ENCODE measurements around the gene PTPA. TPM values are rescaled to one million over a fixed set of nuclear protein-coding genes. Genes with fewer than 3 reads are reported as not detected.
"Not testable (repeated sequence)": the region's sequence is repeated elsewhere in the genome, so short reads cannot be mapped to it uniquely, and the experiment has no call there.

Gene PTPA
- total and polyA plus RNA-seq, 10 donors: 38.8 to 107 (median 88.5) TPM

GRCh38 chr9:129184596-129185122 is 73.4 kb downstream of the PTPA start:
- TF ChIP-seq POLR2A (IDR thresholded peaks at IDR 0.05): no peak
- TF ChIP-seq CTCF (IDR thresholded peaks at IDR 0.05 in 8 of 11, conservative IDR thresholded peaks at IDR 0.05 in 3 of 11): no peak
- TF ChIP-seq POLR2AphosphoS5 (IDR thresholded peaks at IDR 0.05): no peak
- no peak for DNase-seq
- Histone ChIP-seq H3K4me1 (peaks cover 0 to 10% (median 0%) of the 10 kb centered on the region in 6 donors), H3K9me3 (peaks cover 0 to 8% (median 2%) of the 10 kb centered on the region in 8 donors), H3K27ac (peak overlapping the region in 4 of 8 donors; percentile 8 to 26 (median 20)), H3K27me3 (replicated peaks in 1 of 7) (peaks cover 0 to 3% (median 0%) of the 10 kb centered on the region in 7 donors), H3K4me3 (no peak overlapping the region), H3K36me3 (no peaks in the 10 kb centered on the region)
- WGBS, 5 donors: 51 to 67% (median 66%) methylated on average over 9 of the region's 9 CpGs
- intact Hi-C loops (cut with DNase I; ENCODE audit: low total_unique reads): no loop called here

GRCh38 chr9:129185402-129185801 is 74.2 kb downstream of the PTPA start:
- no peak overlapping the region for H3K27ac ChIP-seq
- intact Hi-C loops (cut with DNase I; ENCODE audit: low total_unique reads): no loop called here
- H3K36me3 ChIP-seq: no peaks in the 10 kb centered on the region
- no peak overlapping the region for H3K4me3 ChIP-seq
- no peak for DNase-seq
- 94 to 100% (median 96%) methylated on average over 6 of the region's 6 CpGs for WGBS, 5 donors
- H3K9me3 ChIP-seq: peaks cover 0 to 8% (median 2%) of the 10 kb centered on the region in 8 donors
- no peaks in the 10 kb centered on the region for H3K27me3 ChIP-seq (replicated peaks in 1 of 7)
- peaks cover 0 to 10% (median 0%) of the 10 kb centered on the region in 6 donors for H3K4me1 ChIP-seq
- TF ChIP-seq POLR2AphosphoS5 (IDR thresholded peaks at IDR 0.05): no peak
- no peak for TF ChIP-seq POLR2A (IDR thresholded peaks at IDR 0.05)
- no peak for TF ChIP-seq CTCF (IDR thresholded peaks at IDR 0.05 in 8 of 11, conservative IDR thresholded peaks at IDR 0.05 in 3 of 11)

- intact Hi-C loops (cut with DNase I; ENCODE audit: low total_unique reads): no loop called here
- 55 to 85% (median 79%) methylated on average over 10 of the region's 10 CpGs for WGBS, 5 donors
- no peak overlapping the region for H3K4me3 ChIP-seq
- no peak overlapping the region for H3K27ac ChIP-seq
- no peaks in the 10 kb centered on the region for H3K36me3 ChIP-seq
- no peaks in the 10 kb centered on the region for H3K27me3 ChIP-seq (replicated peaks in 1 of 7)
- H3K9me3 ChIP-seq: peaks cover 0 to 8% (median 2%) of the 10 kb centered on the region in 8 donors
- TF ChIP-seq CTCF (IDR thresholded peaks at IDR 0.05 in 8 of 11, conservative IDR thresholded peaks at IDR 0.05 in 3 of 11) (no peak), POLR2AphosphoS5 (IDR thresholded peaks at IDR 0.05) (no peak), POLR2A (IDR thresholded peaks at IDR 0.05) (no peak)
- DNase-seq: no peak
- peaks cover 0 to 10% (median 0%) of the 10 kb centered on the region in 6 donors for H3K4me1 ChIP-seq
These were observed 74.8 kb downstream of the PTPA start for GRCh38 chr9:129185991-129186390.

DNA sequence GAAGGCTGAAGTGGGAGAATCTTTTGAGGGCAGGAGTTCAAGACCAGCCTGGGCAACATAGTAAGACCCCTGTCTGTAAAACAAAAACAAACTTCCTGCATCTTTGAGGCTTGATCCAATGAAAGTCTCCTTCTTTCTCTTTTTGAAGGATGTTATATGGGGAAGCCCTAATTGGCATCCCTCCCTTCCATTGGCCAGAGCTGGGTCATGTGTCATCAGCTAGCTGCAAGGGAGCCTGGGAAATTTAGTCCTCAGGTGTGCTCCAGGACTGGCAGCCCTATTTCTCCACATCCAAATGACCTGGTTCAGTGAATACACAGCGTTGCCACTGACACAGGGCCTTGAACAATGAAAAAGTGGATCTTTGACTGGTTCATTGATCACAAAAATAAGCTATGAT is 75.8 kb downstream of the PTPA start:
- peaks cover 0 to 10% (median 0%) of the 10 kb centered on the region in 6 donors for H3K4me1 ChIP-seq
- H3K36me3 ChIP-seq: no peaks in the 10 kb centered on the region
- no peak for TF ChIP-seq POLR2AphosphoS5 (IDR thresholded peaks at IDR 0.05)
- no peak for TF ChIP-seq POLR2A (IDR thresholded peaks at IDR 0.05)
- TF ChIP-seq CTCF (IDR thresholded peaks at IDR 0.05 in 8 of 11, conservative IDR thresholded peaks at IDR 0.05 in 3 of 11): no peak
- 72 to 90% (median 85%) methylated on average over 1 of the region's 1 CpG for WGBS, 5 donors
- H3K27me3 ChIP-seq (replicated peaks in 1 of 7): no peaks in the 10 kb centered on the region
- DNase-seq: no peak
- H3K27ac ChIP-seq: no peak overlapping the region
- no peak overlapping the region for H3K4me3 ChIP-seq
- intact Hi-C loops (cut with DNase I; ENCODE audit: low total_unique reads): no loop called here
- H3K9me3 ChIP-seq: peaks cover 0 to 10% (median 4%) of the 10 kb centered on the region in 8 donors

DNA sequence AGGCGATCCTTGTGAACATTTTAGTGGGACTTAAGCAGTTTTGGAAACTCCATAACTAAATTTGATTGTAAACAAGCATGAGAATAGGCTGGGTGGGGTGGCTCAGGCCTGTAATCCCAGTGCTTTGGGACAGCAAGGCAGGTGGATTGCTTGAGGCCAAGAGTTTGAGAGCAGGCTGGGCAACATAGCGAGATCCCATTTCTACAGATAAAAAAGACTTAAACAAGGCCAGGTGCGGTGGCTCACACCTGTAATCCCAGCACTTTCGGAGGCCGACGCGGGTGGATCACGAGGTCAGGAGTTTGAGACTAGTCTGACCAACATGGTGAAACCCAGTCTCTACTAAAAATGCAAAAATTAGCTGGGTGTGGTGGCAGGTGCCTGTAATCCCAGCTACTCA is 78.8 kb downstream of the PTPA start:
- intact Hi-C loops (cut with DNase I; ENCODE audit: low total_unique reads); H3K36me3 ChIP-seq; H3K4me3 ChIP-seq; DNase-seq; H3K27ac ChIP-seq; H3K4me1 ChIP-seq: not testable (repeated sequence)
- 92 to 98% (median 96%) methylated on average over 8 of the region's 8 CpGs for WGBS, 5 donors
- H3K9me3 ChIP-seq: peaks cover 0 to 18% (median 7%) of the 10 kb centered on the region in 8 donors
- H3K27me3 ChIP-seq (replicated peaks in 1 of 7): peaks cover 0 to 23% (median 0%) of the 10 kb centered on the region in 7 donors

Measured in spleen (tissue), 11 donors.